Measurements from ENCODE around the gene AATF.

Gene AATF

GRCh38 chr17:36937959-36938565 is 10.7 kb upstream of the AATF start:
- no peak overlapping the region for H3K27ac ChIP-seq (ENCODE audit: low read depth, low read length)
- peak; percentile 70 for DNase-seq
- peak overlapping the region; percentile 98 for H3K56ac ChIP-seq (ENCODE audit: low read length)
- peak overlapping the region; percentile 3 for H2BK5ac ChIP-seq (ENCODE audit: low read length)
- peak overlapping the region; percentile 35 for H3K18ac ChIP-seq (ENCODE audit: low read length)
- H3K79me2 ChIP-seq (ENCODE audit: control insufficient read depth, insufficient read depth, low read length): peaks cover 82% of the 10 kb centered on the region
- H3K23ac ChIP-seq (ENCODE audit: low read length): no peak overlapping the region
- H2BK15ac ChIP-seq (replicated peaks; ENCODE audit: low read depth): no peak overlapping the region
- H4K5ac ChIP-seq (ENCODE audit: low read length): no peak overlapping the region
- H3K27me3 ChIP-seq (ENCODE audit: insufficient read depth, low read length, poor library complexity): peaks cover 36% of the 10 kb centered on the region
- peaks cover 11% of the 10 kb centered on the region for H3K79me1 ChIP-seq (ENCODE audit: low read length)
- H3K4me2 ChIP-seq (ENCODE audit: low read length): peak overlapping the region; percentile 51
- WGBS (ENCODE audit: extremely low coverage, insufficient coverage, low lambda C conversion rate): no CpG with 5 or more reads among the region's 36 CpGs
- no peak overlapping the region for H3K4ac ChIP-seq (ENCODE audit: low read depth, low read length)
- peaks cover 6% of the 10 kb centered on the region for H3K4me1 ChIP-seq (ENCODE audit: control insufficient read depth, low read depth, low read length)
- no peak overlapping the region for H2AK5ac ChIP-seq (ENCODE audit: low read length)
- peak overlapping the region; percentile 84 for H3K4me3 ChIP-seq (ENCODE audit: low read length)
- no peak overlapping the region for H4K8ac ChIP-seq (ENCODE audit: low read depth, low read length)
- peak overlapping the region; percentile 99 for H3K9ac ChIP-seq (ENCODE audit: low read length)
- H3K36me3 ChIP-seq (ENCODE audit: control insufficient read depth, insufficient read depth, low read length): peaks cover 23% of the 10 kb centered on the region
- no peak overlapping the region for H2BK120ac ChIP-seq (ENCODE audit: low read depth, low read length)

- no peak overlapping the region for H3K27ac ChIP-seq (ENCODE audit: low read depth, low read length)
- DNase-seq: no peak
- H3K79me1 ChIP-seq (ENCODE audit: low read length): peaks cover 11% of the 10 kb centered on the region
- H3K4ac ChIP-seq (ENCODE audit: low read depth, low read length): no peak overlapping the region
- WGBS (ENCODE audit: extremely low coverage, insufficient coverage, low lambda C conversion rate): no CpG with 5 or more reads among the region's 25 CpGs
- no peak overlapping the region for H4K8ac ChIP-seq (ENCODE audit: low read depth, low read length)
- H3K27me3 ChIP-seq (ENCODE audit: insufficient read depth, low read length, poor library complexity): peaks cover 34% of the 10 kb centered on the region
- H2BK120ac ChIP-seq (ENCODE audit: low read depth, low read length): no peak overlapping the region
- peak overlapping the region; percentile 99 for H3K9ac ChIP-seq (ENCODE audit: low read length)
- H2BK15ac ChIP-seq (replicated peaks; ENCODE audit: low read depth): no peak overlapping the region
- no peak overlapping the region for H2BK5ac ChIP-seq (ENCODE audit: low read length)
- H3K36me3 ChIP-seq (ENCODE audit: control insufficient read depth, insufficient read depth, low read length): peaks cover 23% of the 10 kb centered on the region
- H3K18ac ChIP-seq (ENCODE audit: low read length): peak overlapping the region; percentile 32
- H3K4me3 ChIP-seq (ENCODE audit: low read length): peak overlapping the region; percentile 84
- peak overlapping the region; percentile 4 for H3K23ac ChIP-seq (ENCODE audit: low read length)
- H3K4me1 ChIP-seq (ENCODE audit: control insufficient read depth, low read depth, low read length): peaks cover 3% of the 10 kb centered on the region
- H4K5ac ChIP-seq (ENCODE audit: low read length): no peak overlapping the region
- peak overlapping the region; percentile 98 for H3K56ac ChIP-seq (ENCODE audit: low read length)
- H3K4me2 ChIP-seq (ENCODE audit: low read length): peak overlapping the region; percentile 41
- peaks cover 78% of the 10 kb centered on the region for H3K79me2 ChIP-seq (ENCODE audit: control insufficient read depth, insufficient read depth, low read length)
- H2AK5ac ChIP-seq (ENCODE audit: low read length): no peak overlapping the region
These were observed 10.1 kb upstream of the AATF start for GRCh38 chr17:36938566-36939051.

- no peak overlapping the region for H2BK120ac ChIP-seq (ENCODE audit: low read depth, low read length)
- H3K27ac ChIP-seq (ENCODE audit: low read depth, low read length): no peak overlapping the region
- no peak overlapping the region for H2BK5ac ChIP-seq (ENCODE audit: low read length)
- H4K5ac ChIP-seq (ENCODE audit: low read length): no peak overlapping the region
- H3K23ac ChIP-seq (ENCODE audit: low read length): peak overlapping the region; percentile 4
- peak overlapping the region; percentile 32 for H3K18ac ChIP-seq (ENCODE audit: low read length)
- H3K4me3 ChIP-seq (ENCODE audit: low read length): peak overlapping the region; percentile 84
- peaks cover 7% of the 10 kb centered on the region for H3K79me1 ChIP-seq (ENCODE audit: low read length)
- peaks cover 31% of the 10 kb centered on the region for H3K27me3 ChIP-seq (ENCODE audit: insufficient read depth, low read length, poor library complexity)
- H3K79me2 ChIP-seq (ENCODE audit: control insufficient read depth, insufficient read depth, low read length): peaks cover 72% of the 10 kb centered on the region
- peak overlapping the region; percentile 41 for H3K4me2 ChIP-seq (ENCODE audit: low read length)
- no peak overlapping the region for H4K8ac ChIP-seq (ENCODE audit: low read depth, low read length)
- H3K4ac ChIP-seq (ENCODE audit: low read depth, low read length): no peak overlapping the region
- H3K56ac ChIP-seq (ENCODE audit: low read length): peak overlapping the region; percentile 98
- DNase-seq: no peak
- H3K9ac ChIP-seq (ENCODE audit: low read length): peak overlapping the region; percentile 99
- no peak overlapping the region for H2BK15ac ChIP-seq (replicated peaks; ENCODE audit: low read depth)
- peaks cover 21% of the 10 kb centered on the region for H3K36me3 ChIP-seq (ENCODE audit: control insufficient read depth, insufficient read depth, low read length)
- peaks cover 2% of the 10 kb centered on the region for H3K4me1 ChIP-seq (ENCODE audit: control insufficient read depth, low read depth, low read length)
- no CpG with 5 or more reads among the region's 43 CpGs for WGBS (ENCODE audit: extremely low coverage, insufficient coverage, low lambda C conversion rate)
- no peak overlapping the region for H2AK5ac ChIP-seq (ENCODE audit: low read length)
These were observed 9.5 kb upstream of the AATF start for GRCh38 chr17:36939052-36939801.

GRCh38 chr17:36939802-36940312 is 8.9 kb upstream of the AATF start:
- H3K4me3 ChIP-seq (ENCODE audit: low read length): peak overlapping the region; percentile 84
- H3K23ac ChIP-seq (ENCODE audit: low read length): peak overlapping the region; percentile 4
- H3K4me2 ChIP-seq (ENCODE audit: low read length): peak overlapping the region; percentile 41
- H3K18ac ChIP-seq (ENCODE audit: low read length): peak overlapping the region; percentile 9
- peaks cover 65% of the 10 kb centered on the region for H3K79me2 ChIP-seq (ENCODE audit: control insufficient read depth, insufficient read depth, low read length)
- H3K9ac ChIP-seq (ENCODE audit: low read length): peak overlapping the region; percentile 99
- no peak overlapping the region for H4K5ac ChIP-seq (ENCODE audit: low read length)
- H2BK120ac ChIP-seq (ENCODE audit: low read depth, low read length): no peak overlapping the region
- H2BK5ac ChIP-seq (ENCODE audit: low read length): no peak overlapping the region
- DNase-seq: no peak
- H2AK5ac ChIP-seq (ENCODE audit: low read length): no peak overlapping the region
- peaks cover 31% of the 10 kb centered on the region for H3K27me3 ChIP-seq (ENCODE audit: insufficient read depth, low read length, poor library complexity)
- peaks cover 21% of the 10 kb centered on the region for H3K36me3 ChIP-seq (ENCODE audit: control insufficient read depth, insufficient read depth, low read length)
- H3K4ac ChIP-seq (ENCODE audit: low read depth, low read length): no peak overlapping the region
- H3K79me1 ChIP-seq (ENCODE audit: low read length): peaks cover 7% of the 10 kb centered on the region
- no peak overlapping the region for H4K8ac ChIP-seq (ENCODE audit: low read depth, low read length)
- H3K27ac ChIP-seq (ENCODE audit: low read depth, low read length): no peak overlapping the region
- no peak overlapping the region for H2BK15ac ChIP-seq (replicated peaks; ENCODE audit: low read depth)
- peaks cover 2% of the 10 kb centered on the region for H3K4me1 ChIP-seq (ENCODE audit: control insufficient read depth, low read depth, low read length)
- WGBS (ENCODE audit: extremely low coverage, insufficient coverage, low lambda C conversion rate): no CpG with 5 or more reads among the region's 26 CpGs
- peak overlapping the region; percentile 98 for H3K56ac ChIP-seq (ENCODE audit: low read length)

GRCh38 chr17:36940313-36941264 is 8.2 kb upstream of the AATF start:
- H3K4me1 ChIP-seq (ENCODE audit: control insufficient read depth, low read depth, low read length): peaks cover 2% of the 10 kb centered on the region
- no peak overlapping the region for H4K8ac ChIP-seq (ENCODE audit: low read depth, low read length)
- peaks cover 21% of the 10 kb centered on the region for H3K36me3 ChIP-seq (ENCODE audit: control insufficient read depth, insufficient read depth, low read length)
- H2AK5ac ChIP-seq (ENCODE audit: low read length): no peak overlapping the region
- peaks cover 31% of the 10 kb centered on the region for H3K27me3 ChIP-seq (ENCODE audit: insufficient read depth, low read length, poor library complexity)
- H3K4me2 ChIP-seq (ENCODE audit: low read length): peak overlapping the region; percentile 21
- H3K56ac ChIP-seq (ENCODE audit: low read length): peak overlapping the region; percentile 88
- peak overlapping the region; percentile 30 for H3K4me3 ChIP-seq (ENCODE audit: low read length)
- no peak overlapping the region for H2BK15ac ChIP-seq (replicated peaks; ENCODE audit: low read depth)
- no peak overlapping the region for H4K5ac ChIP-seq (ENCODE audit: low read length)
- H2BK5ac ChIP-seq (ENCODE audit: low read length): peak overlapping the region; percentile 39
- no CpG with 5 or more reads among the region's 52 CpGs for WGBS (ENCODE audit: extremely low coverage, insufficient coverage, low lambda C conversion rate)
- peak overlapping the region; percentile 80 for H3K23ac ChIP-seq (ENCODE audit: low read length)
- H2BK120ac ChIP-seq (ENCODE audit: low read depth, low read length): no peak overlapping the region
- DNase-seq: no peak
- peaks cover 58% of the 10 kb centered on the region for H3K79me2 ChIP-seq (ENCODE audit: control insufficient read depth, insufficient read depth, low read length)
- no peak overlapping the region for H3K27ac ChIP-seq (ENCODE audit: low read depth, low read length)
- no peak overlapping the region for H3K18ac ChIP-seq (ENCODE audit: low read length)
- peak overlapping the region; percentile 81 for H3K9ac ChIP-seq (ENCODE audit: low read length)
- H3K4ac ChIP-seq (ENCODE audit: low read depth, low read length): no peak overlapping the region
- H3K79me1 ChIP-seq (ENCODE audit: low read length): peaks cover 7% of the 10 kb centered on the region

Data from mesendoderm (in vitro differentiated cells).